ENCODE results near the gene MTREX.

MTREX gene

GRCh38 chr5:55370291-55370925, 62.6 kb downstream of the MTREX start:
- no peak overlapping the region for H3K27ac ChIP-seq (ENCODE audit: poor library complexity, severe bottlenecking)
- no peak overlapping the region for H3K4me3 ChIP-seq (ENCODE audit: severe bottlenecking)
- no peaks in the 10 kb centered on the region for H3K9me3 ChIP-seq (ENCODE audit: severe bottlenecking)
- H3K4me1 ChIP-seq (ENCODE audit: insufficient read depth, poor library complexity, severe bottlenecking), result no peaks in the 10 kb centered on the region
- DNase-seq (ENCODE audit: low spot score) (no peak), ATAC-seq (ENCODE audit: low read depth) (no peak)
- no peak for TF ChIP-seq CTCF (IDR thresholded peaks at IDR 0.05; ENCODE audit: poor library complexity, severe bottlenecking)
- no peaks in the 10 kb centered on the region for H3K27me3 ChIP-seq (ENCODE audit: insufficient read depth, poor library complexity, severe bottlenecking)
- H3K36me3 ChIP-seq (ENCODE audit: low read depth), result peaks cover 86% of the 10 kb centered on the region

GRCh38 chr5:55371145-55371544, 63.4 kb downstream of the MTREX start:
- no peaks in the 10 kb centered on the region for H3K27me3 ChIP-seq (ENCODE audit: insufficient read depth, poor library complexity, severe bottlenecking)
- no peaks in the 10 kb centered on the region for H3K9me3 ChIP-seq (ENCODE audit: severe bottlenecking)
- no peaks in the 10 kb centered on the region for H3K4me1 ChIP-seq (ENCODE audit: insufficient read depth, poor library complexity, severe bottlenecking)
- peaks cover 81% of the 10 kb centered on the region for H3K36me3 ChIP-seq (ENCODE audit: low read depth)
- no peak overlapping the region for H3K27ac ChIP-seq (ENCODE audit: poor library complexity, severe bottlenecking)
- DNase-seq (ENCODE audit: low spot score) (no peak), ATAC-seq (ENCODE audit: low read depth) (no peak)
- H3K4me3 ChIP-seq (ENCODE audit: severe bottlenecking), result no peak overlapping the region
- TF ChIP-seq CTCF (IDR thresholded peaks at IDR 0.05; ENCODE audit: poor library complexity, severe bottlenecking), result no peak

- Histone ChIP-seq H3K9me3 (ENCODE audit: severe bottlenecking) (no peaks in the 10 kb centered on the region), H3K36me3 (ENCODE audit: low read depth) (peaks cover 69% of the 10 kb centered on the region), H3K4me1 (ENCODE audit: insufficient read depth, poor library complexity, severe bottlenecking) (no peaks in the 10 kb centered on the region), H3K4me3 (ENCODE audit: severe bottlenecking) (no peak overlapping the region), H3K27me3 (ENCODE audit: insufficient read depth, poor library complexity, severe bottlenecking) (no peaks in the 10 kb centered on the region), H3K27ac (ENCODE audit: poor library complexity, severe bottlenecking) (no peak overlapping the region)
- TF ChIP-seq CTCF (IDR thresholded peaks at IDR 0.05; ENCODE audit: poor library complexity, severe bottlenecking), result no peak
- ATAC-seq (ENCODE audit: low read depth) (no peak), DNase-seq (ENCODE audit: low spot score) (no peak)
Measured at GRCh38 chr5:55372130-55372925, 64.5 kb downstream of the MTREX start.

GRCh38 chr5:55377810-55378209, 70.0 kb downstream of the MTREX start:
- no peaks in the 10 kb centered on the region for H3K27me3 ChIP-seq (ENCODE audit: insufficient read depth, poor library complexity, severe bottlenecking)
- no peak overlapping the region for H3K4me3 ChIP-seq (ENCODE audit: severe bottlenecking)
- no peaks in the 10 kb centered on the region for H3K4me1 ChIP-seq (ENCODE audit: insufficient read depth, poor library complexity, severe bottlenecking)
- H3K36me3 ChIP-seq (ENCODE audit: low read depth), result peaks cover 67% of the 10 kb centered on the region
- no peak overlapping the region for H3K27ac ChIP-seq (ENCODE audit: poor library complexity, severe bottlenecking)
- ATAC-seq (ENCODE audit: low read depth) (no peak), DNase-seq (ENCODE audit: low spot score) (no peak)
- H3K9me3 ChIP-seq (ENCODE audit: severe bottlenecking), result no peaks in the 10 kb centered on the region
- no peak for TF ChIP-seq CTCF (IDR thresholded peaks at IDR 0.05; ENCODE audit: poor library complexity, severe bottlenecking)

GRCh38 chr5:55383254-55383653, 75.5 kb downstream of the MTREX start:
- no peaks in the 10 kb centered on the region for H3K27me3 ChIP-seq (ENCODE audit: insufficient read depth, poor library complexity, severe bottlenecking)
- no peaks in the 10 kb centered on the region for H3K4me1 ChIP-seq (ENCODE audit: insufficient read depth, poor library complexity, severe bottlenecking)
- no peaks in the 10 kb centered on the region for H3K9me3 ChIP-seq (ENCODE audit: severe bottlenecking)
- DNase-seq (ENCODE audit: low spot score), result no peak
- no peak for TF ChIP-seq CTCF (IDR thresholded peaks at IDR 0.05; ENCODE audit: poor library complexity, severe bottlenecking)
- H3K4me3 ChIP-seq (ENCODE audit: severe bottlenecking), result no peak overlapping the region
- peaks cover 80% of the 10 kb centered on the region for H3K36me3 ChIP-seq (ENCODE audit: low read depth)
- ATAC-seq (ENCODE audit: low read depth), result no peak
- H3K27ac ChIP-seq (ENCODE audit: poor library complexity, severe bottlenecking), result no peak overlapping the region
